IPS-18a (cell line): Measurements from ENCODE around the gene DCN.

ENCODE experiments used
- H3K27ac ChIP-seq: one replicate; pipeline ENCODE4 v1.5.1; 2013; ENCODE audit warnings: low read length
- H3K27me3 ChIP-seq: one replicate; pipeline ENCODE4 v1.6.1; 2013; ENCODE audit warnings: mild to moderate bottlenecking, low read length; ENCODE audit not compliant: control insufficient read depth, insufficient read depth
- H3K36me3 ChIP-seq: one replicate; pipeline ENCODE4 v1.6.1; 2013; ENCODE audit warnings: low read depth, low read length; ENCODE audit not compliant: control insufficient read depth
- H3K4me1 ChIP-seq: one replicate; pipeline ENCODE4 v1.6.1; 2013; ENCODE audit warnings: low read depth, low read length; ENCODE audit not compliant: control insufficient read depth
- H3K4me3 ChIP-seq: one replicate; pipeline ENCODE4 v1.5.1; 2013; ENCODE audit warnings: low read length
- H3K9ac ChIP-seq: one replicate; pipeline ENCODE4 v1.6.1; 2013; ENCODE audit warnings: mild to moderate bottlenecking, low read length, moderate library complexity
- H3K9me3 ChIP-seq: one replicate; pipeline ENCODE4 v1.6.1; 2013; ENCODE audit warnings: low read depth, low read length; ENCODE audit not compliant: control insufficient read depth

Gene DCN

GRCh38 chr12:91133871-91134270 lies 48.7 kb downstream of the DCN start:
- Histone ChIP-seq H3K4me3 (no peak overlapping the region), H3K27me3 (no peaks in the 10 kb centered on the region), H3K9ac (no peak overlapping the region), H3K4me1 (no peaks in the 10 kb centered on the region), H3K36me3 (no peaks in the 10 kb centered on the region), H3K27ac (no peak overlapping the region), H3K9me3 (no peaks in the 10 kb centered on the region)

GRCh38 chr12:91129662-91130362 lies 52.8 kb downstream of the DCN start:
- Histone ChIP-seq H3K4me1 (no peaks in the 10 kb centered on the region), H3K36me3 (no peaks in the 10 kb centered on the region), H3K9ac (no peak overlapping the region)

GRCh38 chr12:91127751-91128150 lies 54.9 kb downstream of the DCN start:
- Histone ChIP-seq H3K4me3 (no peak overlapping the region), H3K9me3 (no peaks in the 10 kb centered on the region), H3K4me1 (no peaks in the 10 kb centered on the region), H3K36me3 (no peaks in the 10 kb centered on the region), H3K27me3 (no peaks in the 10 kb centered on the region), H3K27ac (no peak overlapping the region), H3K9ac (no peak overlapping the region)

More at GRCh38 chr12:91129662-91130362, 52.8 kb downstream of the DCN start:
- Histone ChIP-seq H3K27ac (no peak overlapping the region), H3K9me3 (no peaks in the 10 kb centered on the region), H3K27me3 (no peaks in the 10 kb centered on the region), H3K4me3 (no peak overlapping the region)

DNA sequence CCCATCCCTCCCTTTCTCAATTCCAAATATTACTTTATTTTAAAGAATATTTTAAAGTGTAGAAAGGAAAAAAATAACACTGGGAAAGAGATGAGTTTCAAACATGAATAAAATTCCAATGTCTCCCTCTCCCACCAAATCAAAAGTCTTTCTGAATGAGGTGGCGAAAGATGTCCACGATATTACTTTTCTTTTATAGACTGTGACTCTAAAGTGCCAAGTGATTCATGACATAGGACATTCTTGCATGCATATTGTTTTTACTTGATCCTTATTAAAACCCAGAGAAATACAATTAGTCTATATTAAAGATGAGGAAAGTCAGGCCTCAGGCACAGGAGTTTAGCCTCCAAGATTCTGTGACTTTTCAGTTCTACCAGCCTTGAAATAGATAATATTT lies 55.3 kb downstream of the DCN start:
- H3K27me3 ChIP-seq = no peaks in the 10 kb centered on the region
- no peaks in the 10 kb centered on the region for H3K36me3 ChIP-seq
- H3K4me3 ChIP-seq = no peak overlapping the region
- no peak overlapping the region for H3K9ac ChIP-seq
- no peaks in the 10 kb centered on the region for H3K4me1 ChIP-seq
- no peak overlapping the region for H3K27ac ChIP-seq
- no peaks in the 10 kb centered on the region for H3K9me3 ChIP-seq

- Histone ChIP-seq H3K36me3 (no peaks in the 10 kb centered on the region), H3K4me1 (no peaks in the 10 kb centered on the region), H3K27me3 (no peaks in the 10 kb centered on the region), H3K27ac (no peak overlapping the region), H3K4me3 (no peak overlapping the region), H3K9ac (no peak overlapping the region), H3K9me3 (no peaks in the 10 kb centered on the region)
Observed at GRCh38 chr12:91126516-91126915, 56.1 kb downstream of the DCN start.

GRCh38 chr12:91123236-91123916 lies 59.2 kb downstream of the DCN start:
- no peak overlapping the region for H3K27ac ChIP-seq
- no peak overlapping the region for H3K9ac ChIP-seq
- no peaks in the 10 kb centered on the region for H3K9me3 ChIP-seq

DNA sequence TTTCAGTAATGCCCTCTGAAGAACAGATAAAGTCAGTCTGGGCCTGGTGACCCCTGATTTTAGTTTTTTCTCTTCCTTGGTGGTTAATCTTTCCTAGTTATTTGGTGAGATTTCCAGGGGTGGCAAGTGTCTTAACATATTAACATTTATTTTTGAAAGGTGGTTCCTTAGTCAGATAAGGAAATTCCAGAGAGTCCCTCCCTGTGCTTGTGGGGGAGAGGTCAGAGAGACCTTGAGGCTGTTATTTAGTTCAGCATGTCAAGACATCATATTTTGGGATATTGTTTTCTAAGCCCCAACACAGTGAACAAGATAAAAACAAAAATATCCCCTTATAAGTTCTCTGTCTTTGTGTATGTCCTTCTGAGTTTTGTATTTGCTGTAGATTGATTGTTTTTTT lies 61.8 kb downstream of the DCN start:
- no peak overlapping the region for H3K27ac ChIP-seq
- no peaks in the 10 kb centered on the region for H3K4me1 ChIP-seq
- H3K9me3 ChIP-seq = no peaks in the 10 kb centered on the region
- H3K27me3 ChIP-seq = no peaks in the 10 kb centered on the region
- H3K9ac ChIP-seq = no peak overlapping the region
- no peak overlapping the region for H3K4me3 ChIP-seq
- no peaks in the 10 kb centered on the region for H3K36me3 ChIP-seq

More at GRCh38 chr12:91123236-91123916, 59.2 kb downstream of the DCN start:
- H3K4me1 ChIP-seq = no peaks in the 10 kb centered on the region
- no peaks in the 10 kb centered on the region for H3K27me3 ChIP-seq
- no peak overlapping the region for H3K4me3 ChIP-seq
- no peaks in the 10 kb centered on the region for H3K36me3 ChIP-seq

GRCh38 chr12:91119089-91119488 lies 63.5 kb downstream of the DCN start:
- Histone ChIP-seq H3K9me3 (no peaks in the 10 kb centered on the region), H3K4me3 (no peak overlapping the region), H3K9ac (no peak overlapping the region), H3K36me3 (no peaks in the 10 kb centered on the region), H3K4me1 (no peaks in the 10 kb centered on the region), H3K27ac (no peak overlapping the region), H3K27me3 (no peaks in the 10 kb centered on the region)

- no peaks in the 10 kb centered on the region for H3K9me3 ChIP-seq
- no peak overlapping the region for H3K9ac ChIP-seq
- no peaks in the 10 kb centered on the region for H3K36me3 ChIP-seq
- H3K4me3 ChIP-seq = no peak overlapping the region
- H3K27ac ChIP-seq = no peak overlapping the region
- no peaks in the 10 kb centered on the region for H3K27me3 ChIP-seq
- no peaks in the 10 kb centered on the region for H3K4me1 ChIP-seq
Observed at GRCh38 chr12:91113621-91114020, 69.0 kb downstream of the DCN start.

- no peaks in the 10 kb centered on the region for H3K27me3 ChIP-seq
- no peaks in the 10 kb centered on the region for H3K4me1 ChIP-seq
- H3K9ac ChIP-seq = no peak within 1 kb of the TSS
- no peak within 1 kb of the TSS for H3K27ac ChIP-seq
- H3K36me3 ChIP-seq = no peaks in the 10 kb centered on the region
- no peak within 1 kb of the TSS for H3K4me3 ChIP-seq
- H3K9me3 ChIP-seq = no peaks in the 10 kb centered on the region
Observed at GRCh38 chr12:91111366-91112325, 71.0 kb downstream of the DCN start, which contains the start of gene LUM. Gene LUM, minus strand, starts transcription at chr12:91111494. Its CDS starts 2,515 bp downstream, at chr12:91108979.

- Histone ChIP-seq H3K9me3 (no peaks in the 10 kb centered on the region), H3K27me3 (no peaks in the 10 kb centered on the region), H3K4me3 (no peak overlapping the region), H3K9ac (no peak overlapping the region), H3K4me1 (no peaks in the 10 kb centered on the region), H3K27ac (no peak overlapping the region), H3K36me3 (no peaks in the 10 kb centered on the region)
Observed at GRCh38 chr12:91110311-91110924, 72.2 kb downstream of the DCN start.
